Fibroblast of skin of right biceps (primary cell): ENCODE results near the gene RMDN2.
"Not testable (repeated sequence)": the region's sequence is repeated elsewhere in the genome, so short reads cannot be mapped to it uniquely, and the experiment has no call there.

Experiments used
- DNase-seq: peaks from one replicate; pipeline ENCODE4 v3.0.0-alpha.2; 2013

Gene RMDN2

GRCh38 chr2:37997629-37998028 lies 72.5 kb downstream of the RMDN2 start:
- no peak for DNase-seq

DNA sequence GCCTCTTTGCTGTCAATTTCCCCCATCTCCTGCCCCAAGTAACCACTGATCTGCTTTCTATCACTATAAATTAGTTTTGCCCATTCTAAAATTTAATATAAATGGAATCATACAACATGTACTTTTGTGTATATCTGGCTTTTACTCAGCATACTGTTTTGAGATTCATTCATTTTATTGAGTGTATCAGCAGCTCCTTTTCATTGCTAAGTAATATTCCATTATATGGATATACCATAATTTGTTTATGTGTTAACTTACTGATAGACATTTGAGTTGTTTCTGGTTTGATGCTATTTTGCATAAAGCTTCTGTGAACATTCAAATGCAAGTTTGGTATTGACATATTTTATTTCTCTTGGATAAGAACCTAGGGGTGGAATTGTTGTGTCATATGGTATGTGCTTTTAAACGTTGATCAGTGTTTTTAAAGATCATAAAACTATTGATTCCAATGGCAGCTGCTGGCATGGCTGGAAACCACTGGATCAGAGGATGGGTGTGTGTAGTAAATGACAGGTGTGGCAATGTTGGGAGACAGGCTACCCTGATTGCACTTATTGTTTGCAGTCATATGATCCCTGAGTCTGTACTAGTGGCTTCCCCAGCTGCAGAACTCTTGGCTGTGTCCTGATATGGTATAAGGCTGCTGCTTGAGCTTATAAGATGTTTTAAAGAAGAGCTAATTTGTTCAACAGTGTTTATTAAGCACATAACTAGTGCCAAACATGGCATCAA lies 75.6 kb downstream of the RMDN2 start:
- DNase-seq, result no peak

DNA sequence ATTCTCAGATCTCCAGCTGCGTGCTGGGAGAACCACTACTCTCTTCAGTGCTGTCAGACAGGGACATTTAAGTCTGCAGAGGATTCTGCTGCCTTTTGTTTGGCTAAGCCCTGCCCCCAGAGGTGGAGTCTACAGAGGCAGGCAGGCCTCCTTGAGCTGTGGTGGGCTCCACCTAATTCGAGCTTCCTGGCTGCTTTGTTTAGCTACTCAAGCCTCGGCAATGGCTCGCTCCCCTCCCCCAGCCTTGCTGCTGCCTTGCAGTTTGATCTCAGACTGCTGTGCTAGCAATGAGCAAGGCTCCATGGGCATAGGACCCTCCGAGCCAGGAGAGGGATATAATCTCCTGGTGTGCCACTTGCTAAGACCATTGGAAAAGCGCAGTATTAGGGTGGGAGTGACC lies 85.1 kb downstream of the RMDN2 start:
- not testable (repeated sequence) for DNase-seq

GRCh38 chr2:38010995-38011394 lies 85.9 kb downstream of the RMDN2 start:
- no peak for DNase-seq

DNA sequence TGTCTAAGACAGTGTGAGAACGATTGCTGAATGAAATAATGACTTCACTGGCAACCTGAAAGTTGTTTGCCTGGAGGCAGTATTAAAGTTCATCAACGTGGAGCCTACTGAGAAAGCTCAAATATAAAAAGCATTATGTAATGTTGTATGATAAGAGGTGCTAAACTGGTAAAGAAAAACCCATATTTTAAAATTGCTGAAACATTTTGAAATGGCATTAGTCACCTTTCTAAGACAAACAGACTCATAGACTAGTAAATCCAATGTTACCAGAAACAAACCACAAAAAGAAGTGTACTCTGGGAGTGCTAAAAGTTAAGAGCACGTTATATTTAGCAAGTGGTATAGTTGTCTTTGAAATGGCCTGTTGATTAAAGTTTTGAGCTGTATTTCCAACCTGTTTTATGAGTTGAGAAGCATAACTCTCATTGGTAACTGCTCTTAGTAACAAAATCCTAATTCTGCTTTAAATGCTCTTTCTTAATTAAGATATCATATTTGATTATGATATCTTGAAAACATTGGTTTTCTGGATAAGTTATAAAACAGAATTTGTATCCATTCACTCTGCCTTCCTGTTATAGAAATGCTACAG lies 88.2 kb downstream of the RMDN2 start:
- peak; percentile 37 for DNase-seq

DNA sequence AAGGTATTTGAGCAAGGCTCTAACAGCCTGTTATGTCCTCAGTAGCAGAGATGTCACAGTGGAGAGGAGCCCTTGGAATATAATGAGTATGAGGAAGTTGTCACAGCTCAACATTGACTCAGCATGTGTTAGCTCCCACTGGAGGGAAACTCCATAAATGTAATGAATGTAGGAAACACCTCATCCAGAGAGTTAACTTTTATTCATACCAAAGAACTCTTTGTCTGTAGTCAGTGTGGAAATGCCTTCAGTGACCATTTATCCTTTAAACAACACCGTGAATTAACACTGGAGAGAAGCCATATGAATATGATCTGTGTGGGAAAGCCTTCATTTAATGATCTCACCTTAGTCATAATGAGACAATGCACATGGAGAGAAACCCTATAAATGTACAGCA lies 91.1 kb downstream of the RMDN2 start:
- DNase-seq, result peak; percentile 51

DNA sequence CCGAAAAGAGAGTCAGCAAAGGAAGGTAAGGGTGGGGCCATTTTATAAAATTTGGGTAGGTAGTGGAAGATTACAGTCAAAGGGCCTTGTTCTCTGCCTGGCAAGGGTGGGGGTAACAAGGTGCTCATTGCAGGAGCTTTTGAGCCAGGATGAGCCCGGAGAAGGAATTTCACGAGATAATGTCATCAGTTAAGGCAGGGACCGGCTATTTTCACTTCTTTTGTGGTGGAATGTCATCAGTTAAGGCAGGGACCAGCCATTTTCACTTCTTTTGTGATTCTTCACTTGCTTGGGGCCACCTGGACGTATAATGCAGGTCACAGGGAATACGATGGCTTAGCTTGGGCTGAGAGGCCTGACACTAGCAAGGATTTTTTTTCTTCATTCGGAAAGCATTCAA lies 92.7 kb downstream of the RMDN2 start:
- DNase-seq, result no peak

- DNase-seq, result not testable (repeated sequence)
Observed at GRCh38 chr2:38020359-38021069, 95.4 kb downstream of the RMDN2 start.

- DNase-seq, result no peak
Observed at GRCh38 chr2:38021589-38021988, 96.5 kb downstream of the RMDN2 start.

GRCh38 chr2:38026846-38027245 lies 101.8 kb downstream of the RMDN2 start:
- DNase-seq, result no peak

GRCh38 chr2:38028829-38029228 lies 103.7 kb downstream of the RMDN2 start:
- DNase-seq, result no peak

DNA sequence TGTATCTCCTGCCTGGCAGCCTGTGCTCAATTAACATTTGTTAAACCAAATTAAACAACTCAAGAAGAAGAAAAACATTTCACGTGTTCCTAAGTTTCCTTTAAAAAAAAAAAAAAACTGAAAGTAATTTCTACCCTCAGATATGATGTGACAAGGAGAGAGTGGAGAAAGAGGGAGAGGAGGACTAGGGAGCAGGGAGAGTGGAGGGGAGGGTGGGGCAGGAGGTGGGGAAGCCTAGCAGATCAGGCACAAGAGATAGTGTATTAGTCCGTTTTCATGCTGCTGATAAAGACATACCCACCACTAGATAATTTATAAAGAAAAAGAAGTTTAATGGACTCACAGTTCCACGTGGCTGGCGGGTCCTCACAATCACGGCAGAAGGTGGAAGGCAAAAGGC lies 104.4 kb downstream of the RMDN2 start:
- DNase-seq, result no peak

DNA sequence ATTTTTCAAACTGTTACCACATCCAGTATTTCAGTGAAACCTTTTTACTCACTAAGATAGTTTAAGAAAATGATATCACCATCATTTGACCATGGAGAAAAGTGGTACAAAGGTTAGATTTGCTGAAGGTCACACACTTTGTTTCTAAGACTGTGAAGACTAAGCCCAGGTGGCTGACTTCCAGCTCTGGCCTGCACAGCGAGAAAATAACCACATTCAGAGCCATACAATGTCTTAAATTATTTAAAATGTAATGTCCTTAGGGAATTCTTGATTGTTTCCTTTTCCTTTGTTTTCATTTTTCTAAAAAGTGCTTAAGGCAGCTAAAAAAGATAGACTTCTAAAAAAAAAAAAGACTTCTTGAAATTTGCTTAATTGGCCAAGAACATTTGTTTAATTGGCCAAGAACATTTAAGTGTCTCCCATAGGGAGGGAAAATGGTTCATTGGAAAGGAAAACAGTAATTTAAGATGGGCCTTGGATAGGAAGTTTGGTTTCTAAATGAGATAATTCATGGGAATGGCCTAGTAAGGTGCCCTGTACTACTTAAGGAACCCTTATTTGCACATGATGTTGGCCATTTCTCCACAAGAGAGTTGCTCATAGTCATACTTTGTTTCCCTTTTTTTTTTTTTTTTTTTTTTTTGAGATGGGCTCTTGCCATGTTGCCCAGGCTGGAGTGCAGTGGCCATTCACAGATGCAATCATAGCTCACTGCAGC lies 105.7 kb downstream of the RMDN2 start:
- peak; percentile 4 for DNase-seq

DNA sequence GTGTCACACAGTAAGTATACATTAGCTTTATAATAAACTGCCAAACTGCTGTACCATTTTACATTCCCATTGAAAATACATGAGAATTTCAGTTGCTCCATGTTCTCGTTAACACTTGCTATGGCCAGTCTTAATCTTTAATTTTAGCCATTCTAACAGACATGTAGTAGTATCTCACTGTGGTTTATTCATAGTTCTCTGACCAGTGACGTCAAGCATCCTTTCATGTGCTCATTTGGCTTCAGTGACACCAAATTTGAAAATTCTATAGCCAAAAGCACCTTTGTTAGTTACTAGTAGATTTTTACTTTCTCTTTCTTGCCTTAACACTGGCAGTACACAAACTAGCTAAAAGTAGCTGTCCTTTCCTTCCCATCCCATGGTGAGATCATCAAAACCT lies 107.9 kb downstream of the RMDN2 start:
- DNase-seq, result no peak

DNA sequence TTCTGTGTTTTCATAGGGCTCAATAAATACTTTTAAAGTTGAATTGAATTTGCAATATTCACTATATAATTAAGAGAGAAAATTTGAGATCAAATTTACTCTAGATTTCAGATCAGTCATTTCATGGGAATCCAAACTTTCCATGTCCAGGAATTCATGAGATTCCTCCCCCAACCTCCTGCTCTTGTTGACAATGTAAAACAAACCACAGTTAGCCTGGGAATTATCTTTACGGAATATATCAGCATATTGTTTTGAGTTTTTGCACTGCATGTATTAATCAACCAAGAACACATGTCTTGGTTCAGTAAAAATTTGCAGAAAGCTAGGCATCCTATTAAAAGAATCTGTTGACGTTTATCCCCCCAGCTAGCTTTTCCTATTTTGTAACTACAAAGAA lies 108.6 kb downstream of the RMDN2 start:
- peak; percentile 44 for DNase-seq

- no peak for DNase-seq
Observed at GRCh38 chr2:38035968-38036367, 110.9 kb downstream of the RMDN2 start.

DNA sequence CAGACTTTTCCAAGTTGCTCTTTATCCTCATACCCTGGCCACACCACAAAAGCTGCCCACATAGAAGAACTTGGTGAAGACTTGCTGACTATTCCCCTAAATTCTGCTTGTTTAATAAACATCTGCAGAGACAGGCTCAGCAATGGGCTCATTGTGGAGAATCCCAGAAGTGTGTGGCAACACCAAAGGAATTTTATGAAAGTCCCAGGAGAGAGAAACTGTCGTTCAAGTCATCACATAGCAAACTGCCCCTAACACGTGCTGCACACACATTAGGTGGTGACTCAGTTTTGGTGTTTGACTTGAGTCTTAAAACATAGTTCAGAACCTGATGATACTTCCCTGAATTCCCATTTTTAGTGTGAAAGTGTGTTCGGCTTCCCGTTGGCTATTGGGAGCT lies 112.2 kb downstream of the RMDN2 start:
- peak; percentile 76 for DNase-seq

DNA sequence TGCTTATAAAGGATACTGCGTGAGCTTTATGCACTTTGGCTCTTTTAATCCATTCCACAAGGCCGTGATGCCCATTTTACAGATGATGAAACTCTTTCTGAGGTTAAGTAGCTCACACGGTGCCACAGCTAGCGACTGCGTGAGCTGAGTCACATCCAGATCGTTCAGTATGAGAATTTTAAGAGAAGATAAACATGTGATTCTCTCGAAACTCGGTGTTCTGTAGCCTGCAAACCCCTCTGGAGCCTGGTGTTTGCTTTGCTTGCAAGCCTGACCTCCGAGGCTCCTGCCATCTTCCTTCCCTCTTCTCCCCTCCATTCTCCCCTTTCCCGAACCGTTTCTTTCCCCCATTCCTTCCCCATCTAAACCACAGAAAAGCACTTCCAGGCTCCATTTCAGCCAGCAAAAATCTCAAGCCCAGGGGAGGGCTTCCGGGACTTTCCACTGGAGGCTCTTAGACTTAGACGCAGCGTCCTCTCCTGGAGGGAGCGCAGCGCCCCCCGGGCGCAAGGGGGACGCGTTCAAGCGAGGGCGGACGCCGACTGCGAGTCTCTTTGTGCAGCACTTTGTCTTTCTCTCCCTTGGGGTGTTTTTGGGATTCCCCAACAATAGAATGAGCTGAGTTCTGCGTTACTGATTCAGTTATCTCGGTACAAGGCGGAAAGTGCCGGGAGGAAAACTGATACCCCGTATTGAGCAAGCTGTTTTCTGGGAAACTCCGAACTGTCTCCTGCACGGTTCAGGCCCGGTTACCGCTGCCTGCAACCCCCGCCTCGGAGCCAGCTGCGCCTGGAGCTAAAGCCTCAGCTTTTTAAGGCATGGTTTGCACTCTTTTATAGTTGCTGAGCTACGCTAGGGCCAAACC lies 112.9 kb downstream of the RMDN2 start:
- peak; percentile 54 for DNase-seq

- no peak for DNase-seq
Observed at GRCh38 chr2:38038682-38039081, 113.6 kb downstream of the RMDN2 start.

DNA sequence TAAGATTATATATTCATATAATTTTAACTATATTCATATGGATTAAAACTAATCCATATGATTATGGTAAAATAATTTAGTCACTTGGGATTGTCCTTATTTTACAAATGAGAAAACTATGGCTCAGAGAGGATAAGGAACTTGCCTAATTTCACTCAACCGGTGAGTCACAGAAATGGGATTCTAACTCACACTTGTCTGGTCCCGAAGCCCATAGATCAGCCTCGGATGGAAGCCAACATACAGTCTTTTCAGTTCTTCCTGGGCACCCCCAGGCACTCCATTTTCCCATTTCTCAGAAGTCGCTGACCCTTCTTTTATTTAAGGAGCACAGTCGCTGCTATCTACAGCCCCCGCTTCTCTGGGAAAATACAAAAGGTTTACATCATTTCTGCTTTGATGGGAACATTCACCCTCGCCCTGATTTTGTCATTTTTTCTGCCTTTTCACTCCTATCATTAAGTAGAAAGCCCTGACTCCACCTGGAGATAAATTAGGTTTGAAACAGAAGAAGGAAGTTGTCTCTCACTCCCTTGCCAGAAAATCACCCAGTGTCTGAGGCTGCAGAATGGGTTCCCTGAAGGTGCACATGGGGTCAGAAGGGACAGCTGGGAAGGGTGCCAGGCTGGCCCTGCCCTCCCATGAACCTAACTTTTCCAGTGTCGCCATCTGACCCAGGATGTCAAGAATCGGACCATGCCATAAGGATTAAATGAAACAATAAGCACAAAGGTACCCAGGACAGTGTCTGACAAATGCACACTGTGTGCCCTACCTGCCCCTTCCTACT lies 114.2 kb downstream of the RMDN2 start:
- DNase-seq, result peak; percentile 73

DNA sequence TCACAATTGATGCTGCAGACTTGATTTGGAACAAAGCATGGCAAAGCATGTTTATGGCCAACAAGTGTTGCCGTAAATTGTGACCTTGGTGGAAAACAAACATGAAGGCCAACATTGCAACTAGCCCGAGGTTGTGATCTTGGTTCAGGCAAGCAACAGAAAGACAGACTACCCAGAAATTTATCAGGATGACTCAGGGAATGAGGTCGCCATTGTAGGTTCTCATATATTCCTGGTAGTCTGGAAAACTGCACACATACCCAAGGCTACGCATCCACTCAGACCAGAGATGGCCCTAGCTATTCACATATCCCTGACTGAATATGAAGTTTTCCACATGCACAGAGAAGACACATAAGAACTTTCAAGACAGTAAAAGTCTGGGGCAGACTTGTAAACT lies 120.7 kb downstream of the RMDN2 start:
- no peak for DNase-seq

GRCh38 chr2:38056216-38056615 lies 131.1 kb downstream of the RMDN2 start:
- no peak for DNase-seq
